ENCODE results near the gene DDA1. TPM values are rescaled to one million over a fixed set of nuclear protein-coding genes. Genes with fewer than 3 reads are reported as not detected.
A peak's percentile ranks its signal among the peaks of the same experiment; 100 is the strongest.

DDA1 gene
- total and polyA plus RNA-seq, 2 of the 13 experiments (the other 11 are each of a cell fraction or from before 2014, with no cell fraction given) = 24.5 to 26.0 TPM

DNA sequence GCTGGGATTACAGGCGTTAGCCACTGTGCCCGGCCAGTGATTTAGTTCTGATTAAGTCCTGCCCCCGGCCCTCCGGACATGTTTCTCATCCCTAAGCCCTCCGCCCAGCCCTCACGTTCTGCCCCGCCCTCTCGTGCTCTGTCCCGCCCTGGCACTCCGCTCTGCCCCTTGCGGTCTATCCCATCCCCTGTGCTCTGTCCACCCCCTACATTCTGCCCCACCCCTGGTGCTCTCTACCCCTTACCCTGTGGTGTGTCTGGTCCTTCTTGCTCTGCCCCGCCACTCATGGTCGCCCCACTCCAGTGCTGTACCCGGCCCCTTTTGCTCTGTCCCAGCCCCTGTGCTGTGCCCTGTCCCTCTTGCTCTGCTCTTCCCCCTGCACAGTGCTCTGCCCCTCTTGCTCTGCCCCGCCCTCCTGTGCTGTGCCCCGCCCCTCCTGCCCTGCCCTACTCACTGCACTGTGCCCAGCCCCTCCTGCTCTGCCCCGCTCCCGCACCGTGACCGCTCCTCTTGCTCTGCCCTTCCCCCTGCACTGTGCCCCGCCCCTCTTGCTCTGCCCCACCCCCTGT lies 31.0 kb downstream of the DDA1 start (continued):
- TF ChIP-seq DDIT3 (CRISPR knock-in tag; IDR thresholded peaks at IDR 0.05) = no peak
- TF ChIP-seq MIXL1 (CRISPR knock-in tag; IDR thresholded peaks at IDR 0.05) = no peak
- TF ChIP-seq IKZF1 (IDR thresholded peaks at IDR 0.05) = no peak
- TF ChIP-seq, protein P1, sequence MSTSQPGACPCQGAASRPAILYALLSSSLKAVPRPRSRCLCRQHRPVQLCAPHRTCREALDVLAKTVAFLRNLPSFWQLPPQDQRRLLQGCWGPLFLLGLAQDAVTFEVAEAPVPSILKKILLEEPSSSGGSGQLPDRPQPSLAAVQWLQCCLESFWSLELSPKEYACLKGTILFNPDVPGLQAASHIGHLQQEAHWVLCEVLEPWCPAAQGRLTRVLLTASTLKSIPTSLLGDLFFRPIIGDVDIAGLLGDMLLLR (CRISPR knock-in tag; IDR thresholded peaks at IDR 0.05) = no peak
- no peak for TF ChIP-seq THYN1 (CRISPR knock-in tag; IDR thresholded peaks at IDR 0.05; ENCODE audit: borderline replicate concordance, low read depth)
- TF ChIP-seq, protein P2, sequence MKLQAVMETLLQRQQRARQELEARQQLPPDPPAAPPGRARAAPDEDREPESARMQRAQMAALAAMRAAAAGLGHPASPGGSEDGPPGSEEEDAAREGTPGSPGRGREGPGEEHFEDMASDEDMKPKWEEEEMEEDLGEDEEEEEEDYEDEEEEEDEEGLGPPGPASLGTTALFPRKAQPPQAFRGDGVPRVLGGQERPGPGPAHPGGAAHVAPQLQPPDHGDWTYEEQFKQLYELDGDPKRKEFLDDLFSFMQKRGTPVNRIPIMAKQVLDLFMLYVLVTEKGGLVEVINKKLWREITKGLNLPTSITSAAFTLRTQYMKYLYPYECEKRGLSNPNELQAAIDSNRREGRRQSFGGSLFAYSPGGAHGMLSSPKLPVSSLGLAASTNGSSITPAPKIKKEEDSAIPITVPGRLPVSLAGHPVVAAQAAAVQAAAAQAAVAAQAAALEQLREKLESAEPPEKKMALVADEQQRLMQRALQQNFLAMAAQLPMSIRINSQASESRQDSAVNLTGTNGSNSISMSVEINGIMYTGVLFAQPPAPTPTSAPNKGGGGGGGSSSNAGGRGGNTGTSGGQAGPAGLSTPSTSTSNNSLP (IDR thresholded peaks at IDR 0.05; ENCODE audit: low read depth, low read length) = no peak
- TF ChIP-seq ZBTB26 (CRISPR knock-in tag; IDR thresholded peaks at IDR 0.05; ENCODE audit: borderline replicate concordance) = 0 out of 2 replicates have a peak, but pooled peaks have one; percentile 3
- TF ChIP-seq KMT2B (CRISPR knock-in tag; IDR thresholded peaks at IDR 0.05) = 0 out of 2 replicates have a peak, but pooled peaks have one; percentile 13
- 0 out of 2 replicates have a peak, but pooled peaks have one; percentile 7 for TF ChIP-seq MYC (CRISPR knock-in tag; IDR thresholded peaks at IDR 0.05; ENCODE audit: borderline replicate concordance)
- no peak for TF ChIP-seq PTBP1 (IDR thresholded peaks at IDR 0.05; ENCODE audit: low read depth, low read length, poor library complexity, severe bottlenecking)
- TF ChIP-seq SMARCE1 (IDR thresholded peaks at IDR 0.05; ENCODE audit: borderline replicate concordance) = no peak
- no peak for TF ChIP-seq GMEB1 (CRISPR knock-in tag; IDR thresholded peaks at IDR 0.05; ENCODE audit: borderline replicate concordance)
- TF ChIP-seq SUZ12 (IDR thresholded peaks at IDR 0.05; ENCODE audit: low read depth, low read length) = no peak
- TF ChIP-seq, protein P3, sequence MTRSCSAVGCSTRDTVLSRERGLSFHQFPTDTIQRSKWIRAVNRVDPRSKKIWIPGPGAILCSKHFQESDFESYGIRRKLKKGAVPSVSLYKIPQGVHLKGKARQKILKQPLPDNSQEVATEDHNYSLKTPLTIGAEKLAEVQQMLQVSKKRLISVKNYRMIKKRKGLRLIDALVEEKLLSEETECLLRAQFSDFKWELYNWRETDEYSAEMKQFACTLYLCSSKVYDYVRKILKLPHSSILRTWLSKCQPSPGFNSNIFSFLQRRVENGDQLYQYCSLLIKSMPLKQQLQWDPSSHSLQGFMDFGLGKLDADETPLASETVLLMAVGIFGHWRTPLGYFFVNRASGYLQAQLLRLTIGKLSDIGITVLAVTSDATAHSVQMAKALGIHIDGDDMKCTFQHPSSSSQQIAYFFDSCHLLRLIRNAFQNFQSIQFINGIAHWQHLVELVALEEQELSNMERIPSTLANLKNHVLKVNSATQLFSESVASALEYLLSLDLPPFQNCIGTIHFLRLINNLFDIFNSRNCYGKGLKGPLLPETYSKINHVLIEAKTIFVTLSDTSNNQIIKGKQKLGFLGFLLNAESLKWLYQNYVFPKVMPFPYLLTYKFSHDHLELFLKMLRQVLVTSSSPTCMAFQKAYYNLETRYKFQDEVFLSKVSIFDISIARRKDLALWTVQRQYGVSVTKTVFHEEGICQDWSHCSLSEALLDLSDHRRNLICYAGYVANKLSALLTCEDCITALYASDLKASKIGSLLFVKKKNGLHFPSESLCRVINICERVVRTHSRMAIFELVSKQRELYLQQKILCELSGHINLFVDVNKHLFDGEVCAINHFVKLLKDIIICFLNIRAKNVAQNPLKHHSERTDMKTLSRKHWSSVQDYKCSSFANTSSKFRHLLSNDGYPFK (CRISPR knock-in tag; IDR thresholded peaks at IDR 0.05; ENCODE audit: borderline replicate concordance) = no peak
- no peak for TF ChIP-seq RFX5 (IDR thresholded peaks at IDR 0.05; ENCODE audit: low read depth, low read length)
- TF ChIP-seq CTCF (CRISPR knock-in tag; IDR thresholded peaks at IDR 0.05) = peak; percentile 26; the same call in 1 of the 2 replicates
- TF ChIP-seq ZC3H4 (CRISPR knock-in tag; IDR thresholded peaks at IDR 0.05; ENCODE audit: borderline replicate concordance) = no peak
- no peak for TF ChIP-seq ZBTB1 (CRISPR knock-in tag; IDR thresholded peaks at IDR 0.05; ENCODE audit: borderline replicate concordance)
- TF ChIP-seq MAF1 (CRISPR knock-in tag; IDR thresholded peaks at IDR 0.05; ENCODE audit: borderline replicate concordance) = no peak
- no peak for TF ChIP-seq KAT7 (CRISPR knock-in tag; IDR thresholded peaks at IDR 0.05; ENCODE audit: borderline replicate concordance)
